RWPE2 (cell line): ENCODE measurements around the gene BTBD18.
A peak's percentile ranks its signal among the peaks of the same experiment; 100 is the strongest.

Experiments
- ATAC-seq: fragments of 200-7000 bp; cut with Tn5 transposase; 3 replicates; pipeline ENCODE4 v1.9.1; 2021; ENCODE audit warnings: low read depth
- DNase-seq: peaks from one replicate; pipeline ENCODE4 v3.0.0-alpha.2; 2020; ENCODE audit warnings: low spot score
- H3K27ac ChIP-seq: fragments of 450-650 bp; 2 replicates; pipeline ENCODE4 v1.5.1; 2017; ENCODE audit warnings: mild to moderate bottlenecking; ENCODE audit not compliant: poor library complexity, severe bottlenecking
- H3K27me3 ChIP-seq: fragments of 250-450 bp; sonication (Bioruptor Pico); 2 replicates; pipeline ENCODE4 v1.5.1; 2021; ENCODE audit warnings: mild to moderate bottlenecking, moderate library complexity; ENCODE audit not compliant: insufficient read depth, poor library complexity, severe bottlenecking
- H3K36me3 ChIP-seq: fragments of 250-450 bp; sonication (Bioruptor Pico); 2 replicates; pipeline ENCODE4 v1.5.1; 2020; ENCODE audit warnings: low read depth, mild to moderate bottlenecking, moderate library complexity
- H3K4me1 ChIP-seq: fragments of 250-450 bp; sonication (Bioruptor Pico); 2 replicates; pipeline ENCODE4 v1.5.1; 2021; ENCODE audit warnings: mild to moderate bottlenecking, moderate library complexity; ENCODE audit not compliant: insufficient read depth, poor library complexity, severe bottlenecking
- H3K4me3 ChIP-seq: fragments of 250-450 bp; sonication (Bioruptor Pico); 2 replicates; pipeline ENCODE4 v1.5.1; 2021; ENCODE audit warnings: mild to moderate bottlenecking, moderate library complexity; ENCODE audit not compliant: severe bottlenecking
- H3K9me3 ChIP-seq: fragments of 250-450 bp; sonication (Bioruptor Pico); 2 replicates; pipeline ENCODE4 v1.5.1; 2021; ENCODE audit warnings: mild to moderate bottlenecking, moderate library complexity; ENCODE audit not compliant: severe bottlenecking
- TF ChIP-seq, protein P1 (sequence below): fragments of 450-650 bp; IDR thresholded peaks from one replicate; pipeline ENCODE4 v1.5.1; 2017; ENCODE audit warnings: mild to moderate bottlenecking, moderate library complexity; ENCODE audit not compliant: poor library complexity, severe bottlenecking

Gene BTBD18

DNA sequence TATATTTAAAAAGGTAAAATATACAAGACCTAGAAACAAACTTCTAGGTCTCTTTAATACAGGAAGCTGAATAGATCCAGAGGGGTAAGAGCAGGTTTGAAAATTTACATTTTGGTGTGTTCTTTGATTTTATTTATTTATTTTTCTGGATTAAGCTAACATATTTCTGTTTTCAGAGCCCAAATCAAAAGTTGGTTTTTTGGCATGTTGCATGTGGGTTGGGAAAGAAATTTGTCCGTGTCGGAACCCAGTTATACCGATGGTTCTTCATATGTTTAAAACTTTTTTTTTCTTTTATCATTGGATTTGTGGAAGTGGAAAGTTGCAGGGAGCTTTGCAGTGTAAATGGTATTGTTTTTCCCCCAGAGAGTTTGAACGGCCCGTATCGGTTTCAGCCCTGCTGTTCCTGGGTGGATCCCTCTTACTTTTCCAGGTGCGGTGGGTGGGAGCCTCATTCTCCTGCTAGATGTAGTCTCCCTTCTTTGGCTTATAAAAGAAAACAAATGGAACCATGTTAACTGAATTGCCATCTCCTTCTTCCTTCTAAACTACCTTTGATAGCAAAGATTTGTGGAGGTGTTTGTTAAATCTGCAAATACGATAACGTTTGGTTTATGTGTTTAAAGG lies 10.7 kb upstream of the BTBD18 start:
- H3K9me3 ChIP-seq = no peaks in the 10 kb centered on the region
- TF ChIP-seq, protein P1, sequence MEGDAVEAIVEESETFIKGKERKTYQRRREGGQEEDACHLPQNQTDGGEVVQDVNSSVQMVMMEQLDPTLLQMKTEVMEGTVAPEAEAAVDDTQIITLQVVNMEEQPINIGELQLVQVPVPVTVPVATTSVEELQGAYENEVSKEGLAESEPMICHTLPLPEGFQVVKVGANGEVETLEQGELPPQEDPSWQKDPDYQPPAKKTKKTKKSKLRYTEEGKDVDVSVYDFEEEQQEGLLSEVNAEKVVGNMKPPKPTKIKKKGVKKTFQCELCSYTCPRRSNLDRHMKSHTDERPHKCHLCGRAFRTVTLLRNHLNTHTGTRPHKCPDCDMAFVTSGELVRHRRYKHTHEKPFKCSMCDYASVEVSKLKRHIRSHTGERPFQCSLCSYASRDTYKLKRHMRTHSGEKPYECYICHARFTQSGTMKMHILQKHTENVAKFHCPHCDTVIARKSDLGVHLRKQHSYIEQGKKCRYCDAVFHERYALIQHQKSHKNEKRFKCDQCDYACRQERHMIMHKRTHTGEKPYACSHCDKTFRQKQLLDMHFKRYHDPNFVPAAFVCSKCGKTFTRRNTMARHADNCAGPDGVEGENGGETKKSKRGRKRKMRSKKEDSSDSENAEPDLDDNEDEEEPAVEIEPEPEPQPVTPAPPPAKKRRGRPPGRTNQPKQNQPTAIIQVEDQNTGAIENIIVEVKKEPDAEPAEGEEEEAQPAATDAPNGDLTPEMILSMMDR = no peak
- ATAC-seq (no peak; the same call in 2 of the 3 replicates), DNase-seq (no peak)
- H3K4me1 ChIP-seq = peaks cover 17% of the 10 kb centered on the region
- H3K27me3 ChIP-seq = no peaks in the 10 kb centered on the region
- peak overlapping the region; percentile 86 for H3K27ac ChIP-seq
- H3K4me3 ChIP-seq = peak overlapping the region; percentile 55
- H3K36me3 ChIP-seq = peaks cover 8% of the 10 kb centered on the region

DNA sequence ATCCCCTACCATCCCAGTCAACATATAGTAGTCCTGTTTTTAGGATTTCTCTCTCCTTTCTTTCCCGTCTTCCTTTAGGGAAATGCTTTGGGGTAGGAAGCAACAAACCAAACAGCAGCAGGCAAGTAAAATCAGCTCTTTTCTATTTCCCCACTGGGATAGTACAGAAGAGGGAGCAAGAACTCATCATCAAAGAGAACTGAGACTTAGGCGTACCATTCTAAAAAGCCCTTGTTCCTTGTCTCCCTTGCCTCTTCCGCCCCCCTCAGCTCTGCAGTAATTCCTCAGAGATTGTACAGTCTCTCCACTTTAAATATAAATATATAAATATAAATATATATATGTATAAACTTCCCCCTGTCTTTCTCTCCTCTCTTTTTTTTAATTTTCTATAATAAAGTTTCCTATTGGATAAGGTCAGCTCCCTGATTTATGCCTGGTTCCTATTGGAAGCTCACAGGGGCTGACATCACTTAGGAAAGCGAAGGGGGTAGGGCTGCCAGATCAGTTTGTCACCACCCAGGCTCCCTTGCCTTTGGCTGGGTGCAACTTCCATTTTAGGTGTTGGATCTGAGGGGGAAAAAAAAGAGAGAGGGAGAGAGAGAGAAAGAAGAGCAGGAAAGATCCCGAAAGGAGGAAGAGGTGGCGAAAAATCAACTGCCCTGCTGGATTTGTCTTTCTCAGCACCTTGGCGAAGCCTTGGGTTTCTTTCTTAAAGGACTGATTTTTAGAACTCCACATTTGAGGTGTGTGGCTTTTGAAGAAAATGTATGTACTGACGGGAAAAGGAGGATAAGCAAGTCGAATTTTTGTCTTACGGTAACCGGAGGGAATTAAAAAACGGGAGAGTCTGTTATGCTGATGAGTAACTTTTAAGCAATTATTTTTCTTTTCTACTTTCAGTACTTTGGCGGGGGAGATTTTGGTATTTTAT lies 9.9 kb upstream of the BTBD18 start, which contains the start of gene CTNND1:
Gene CTNND1, plus strand, starts transcription at position 502 of the 934 bp plus-strand sequence. CDS start 29,677 bp downstream, outside the sequence.
- peak within 1 kb of the TSS; percentile 55 for H3K4me3 ChIP-seq
- peak; percentile 95 for ATAC-seq

GRCh38 chr11:57758174-57758573 lies 6.6 kb upstream of the BTBD18 start:
- H3K27me3 ChIP-seq = no peaks in the 10 kb centered on the region
- no peak for DNase-seq
- H3K4me3 ChIP-seq = no peak overlapping the region
- peaks cover 3% of the 10 kb centered on the region for H3K4me1 ChIP-seq
- no peak overlapping the region for H3K27ac ChIP-seq
- TF ChIP-seq, protein P1 = no peak
- no peaks in the 10 kb centered on the region for H3K36me3 ChIP-seq
- H3K9me3 ChIP-seq = no peaks in the 10 kb centered on the region
- ATAC-seq = no peak

More for the DNA sequence above, 9.9 kb upstream of the BTBD18 start, which contains the start of gene CTNND1:
- Histone ChIP-seq H3K9me3 (no peaks in the 10 kb centered on the region), H3K4me1 (peaks cover 17% of the 10 kb centered on the region), H3K27me3 (no peaks in the 10 kb centered on the region), H3K36me3 (0 out of 2 replicates have a peak, but pooled peaks cover 3% of the 10 kb centered on the region), H3K27ac (peak within 1 kb of the TSS; percentile 86)
- TF ChIP-seq, protein P1 = no peak
- peak; percentile 86 for DNase-seq

- H3K4me3 ChIP-seq = no peak overlapping the region
- H3K36me3 ChIP-seq = no peaks in the 10 kb centered on the region
- TF ChIP-seq, protein P1 = no peak
- no peaks in the 10 kb centered on the region for H3K27me3 ChIP-seq
- H3K27ac ChIP-seq = no peak overlapping the region
- no peaks in the 10 kb centered on the region for H3K9me3 ChIP-seq
- DNase-seq (no peak), ATAC-seq (no peak)
- no peaks in the 10 kb centered on the region for H3K4me1 ChIP-seq
Observed at GRCh38 chr11:57752954-57753353, 1.3 kb upstream of the BTBD18 start.
